GM06990 (cell line): ENCODE measurements around the gene OBSCN.

ENCODE experiments used
- DNase-seq: peaks from one replicate; pipeline ENCODE4 v3.0.0-alpha.2; 2011; ENCODE audit not compliant: insufficient read length; ENCODE audit errors: extremely low read depth
- H3K27me3 ChIP-seq: replicated peaks from 2 replicates; pipeline ENCODE4 v1.6.0; 2011; ENCODE audit warnings: low read length; ENCODE audit not compliant: control insufficient read depth, insufficient read depth
- H3K36me3 ChIP-seq: 2 replicates; pipeline ENCODE4 v1.5.1; 2011; ENCODE audit warnings: low read length; ENCODE audit not compliant: control insufficient read depth, insufficient read depth
- H3K4me3 ChIP-seq: replicated peaks from 2 replicates; pipeline ENCODE4 v1.5.1; 2011; ENCODE audit warnings: low read depth, mild to moderate bottlenecking, control low read depth, low read length
- CTCF ChIP-seq: IDR thresholded peaks from 2 replicates; pipeline ENCODE4 v1.5.1; 2011; ENCODE audit warnings: low read length, control low read depth, mild to moderate bottlenecking, inconsistent platforms; ENCODE audit not compliant: insufficient read depth, poor library complexity, severe bottlenecking

Gene OBSCN

GRCh38 chr1:228378873-228379460 is 171.1 kb downstream of the OBSCN start:
- H3K4me3 ChIP-seq, result peak overlapping the region; percentile 43
- no peak for TF ChIP-seq CTCF
- H3K36me3 ChIP-seq, result no peaks in the 10 kb centered on the region
- no peaks in the 10 kb centered on the region for H3K27me3 ChIP-seq
- no peak for DNase-seq

- no peak overlapping the region for H3K4me3 ChIP-seq
- TF ChIP-seq CTCF, result no peak
- H3K36me3 ChIP-seq, result no peaks in the 10 kb centered on the region
- no peaks in the 10 kb centered on the region for H3K27me3 ChIP-seq
- DNase-seq, result no peak
Observed at GRCh38 chr1:228379666-228380065, 171.8 kb downstream of the OBSCN start.

- H3K36me3 ChIP-seq, result no peaks in the 10 kb centered on the region
Observed at GRCh38 chr1:228381356-228381755, 173.5 kb downstream of the OBSCN start.

GRCh38 chr1:228383773-228384172 is 175.9 kb downstream of the OBSCN start:
- Histone ChIP-seq H3K36me3 (no peaks in the 10 kb centered on the region), H3K27me3 (no peaks in the 10 kb centered on the region), H3K4me3 (no peak overlapping the region)
- no peak for DNase-seq
- no peak for TF ChIP-seq CTCF

More at GRCh38 chr1:228381356-228381755, 173.5 kb downstream of the OBSCN start:
- Histone ChIP-seq H3K4me3 (no peak overlapping the region), H3K27me3 (no peaks in the 10 kb centered on the region)
- DNase-seq, result no peak
- TF ChIP-seq CTCF, result no peak

GRCh38 chr1:228385232-228385631 is 177.4 kb downstream of the OBSCN start:
- Histone ChIP-seq H3K4me3 (no peak overlapping the region), H3K36me3 (no peaks in the 10 kb centered on the region), H3K27me3 (no peaks in the 10 kb centered on the region)
- DNase-seq, result no peak
- TF ChIP-seq CTCF, result no peak

GRCh38 chr1:228387321-228387720 is 179.5 kb downstream of the OBSCN start:
- H3K36me3 ChIP-seq, result no peaks in the 10 kb centered on the region
- no peak for TF ChIP-seq CTCF
- H3K27me3 ChIP-seq, result no peaks in the 10 kb centered on the region
- DNase-seq, result no peak
- no peak overlapping the region for H3K4me3 ChIP-seq
